Keratinocyte (primary cell): Measurements from ENCODE around the gene NFASC. TPM values are rescaled to one million over a fixed set of nuclear protein-coding genes. Genes with fewer than 3 reads are reported as not detected.

Experiments used
- DNase-seq: peaks from one replicate; pipeline ENCODE4 v3.0.0-alpha.2; 2011; ENCODE audit warnings: low read depth, missing footprints, low spot score
- FAIRE-seq: peaks from 2 replicates; lab custom pipeline; 2011; peaks lifted over from hg19 to GRCh38; lab: Jason Lieb, UNC
- H2AFZ ChIP-seq: 2 replicates; pipeline ENCODE4 v1.6.0; 2012; ENCODE audit warnings: low read length, control low read depth, inconsistent platforms; ENCODE audit not compliant: control insufficient read depth
- H3K27ac ChIP-seq: 2 replicates; pipeline ENCODE4 v1.5.1; 2011; ENCODE audit warnings: low read length; ENCODE audit not compliant: control insufficient read depth, insufficient read depth
- H3K27me3 ChIP-seq: 3 replicates; pipeline ENCODE4 v1.6.0; 2011; ENCODE audit warnings: low read length; ENCODE audit not compliant: control insufficient read depth, insufficient read depth; ENCODE audit errors: extremely low read depth
- H3K36me3 ChIP-seq, 2 experiments: 2 replicates in 1 of 2; 3 replicates in 1 of 2; pipeline ENCODE4 v1.5.1; 2011; ENCODE audit warnings: low read length in 2 of 2, mild to moderate bottlenecking in 1 of 2; ENCODE audit not compliant: control insufficient read depth in 2 of 2, insufficient read depth in 2 of 2; ENCODE audit errors: extremely low read depth in 1 of 2
- H3K4me1 ChIP-seq: 3 replicates; pipeline ENCODE4 v1.5.1; 2011; ENCODE audit warnings: low read length; ENCODE audit not compliant: control insufficient read depth, insufficient read depth; ENCODE audit errors: extremely low read depth
- H3K4me2 ChIP-seq: 3 replicates; pipeline ENCODE4 v1.6.0; 2011; ENCODE audit warnings: low read depth, low read length; ENCODE audit not compliant: control insufficient read depth, insufficient read depth; ENCODE audit errors: extremely low read depth
- H3K4me3 ChIP-seq, 3 experiments: fragments of 200-600 bp in 1 of 3; sonication (generic) in 1 of 3; 2 replicates in 2 of 3; 3 replicates in 1 of 3; pipeline ENCODE4 v1.5.1; 2011 to 2016; ENCODE audit warnings: low read length in 3 of 3, mild to moderate bottlenecking in 3 of 3, control low read depth in 2 of 3, inconsistent platforms in 1 of 3, low read depth in 1 of 3, mixed read lengths in 1 of 3, mixed run types in 1 of 3, moderate library complexity in 1 of 3; ENCODE audit not compliant: control insufficient read depth in 2 of 3, insufficient read depth in 2 of 3; ENCODE audit errors: extremely low read depth in 1 of 3
- H3K79me2 ChIP-seq: 2 replicates; pipeline ENCODE4 v1.6.0; 2012; ENCODE audit warnings: low read length; ENCODE audit not compliant: control insufficient read depth, insufficient read depth
- H3K9ac ChIP-seq: 3 replicates; pipeline ENCODE4 v1.6.0; 2011; ENCODE audit warnings: low read length; ENCODE audit not compliant: control insufficient read depth, insufficient read depth; ENCODE audit errors: extremely low read depth
- H3K9me1 ChIP-seq: 3 replicates; pipeline ENCODE4 v1.6.0; 2011; ENCODE audit warnings: low read length; ENCODE audit not compliant: control insufficient read depth, insufficient read depth; ENCODE audit errors: extremely low read depth
- H3K9me3 ChIP-seq: 2 replicates; pipeline ENCODE4 v1.5.1; 2012; ENCODE audit warnings: low read depth, low read length; ENCODE audit not compliant: control insufficient read depth
- H4K20me1 ChIP-seq: 3 replicates; pipeline ENCODE4 v1.6.0; 2011; ENCODE audit warnings: low read length; ENCODE audit not compliant: control insufficient read depth, insufficient read depth; ENCODE audit errors: extremely low read depth
- CTCF ChIP-seq, 3 experiments: IDR thresholded peaks in 1 of 3; conservative IDR thresholded peaks in 1 of 3; optimal IDR thresholded peaks in 1 of 3; 2 replicates in 2 of 3; 3 replicates in 1 of 3; pipeline versions ENCODE3 to v1.5.1; 2011; ENCODE audit warnings: low read length in 3 of 3, mild to moderate bottlenecking in 3 of 3, moderate library complexity in 2 of 3, control low read depth in 1 of 3, inconsistent platforms in 1 of 3; ENCODE audit not compliant: insufficient read depth in 2 of 3; ENCODE audit errors: extremely low read depth in 1 of 3
- EZH2 ChIP-seq: IDR thresholded peaks from one replicate; pipeline ENCODE4 v1.6.1; 2012; ENCODE audit warnings: inconsistent platforms, mild to moderate bottlenecking, low read length, moderate library complexity
- dilution Hi-C: fragments of 300-500 bp; cut with MboI; formaldehyde crosslinking; loops from one replicate; pipeline ENCODE4 v1.7.0; 2020; ENCODE audit warnings: low sequenced_read_pairs; ENCODE audit not compliant: extremely low pct_ligation_motif_present
- polyA plus RNA-seq, 5 experiments: library from polyadenylated mRNA; depleted of rRNA in 3 of 5; stranded (reverse) in 3 of 5; stranded (forward) in 1 of 5; unstranded in 1 of 5; fragments of >200 nt; gene quantifications; 1 replicate in 1 of 5; 2 replicates in 3 of 5; 3 replicates in 1 of 5; pipeline versions ENCODE4 v1.2.1 to v1.2.3, GENCODE V29; 2011 to 2012; ENCODE audit warnings: missing spikeins in 2 of 5, low read depth in 1 of 5, low replicate concordance in 1 of 5

The NFASC gene
- polyA plus RNA-seq, 1 donor (not counting 4 experiments of a cell fraction or from before 2014, with no cell fraction given), result 4.3 TPM

GRCh38 chr1:204986181-204986580 is 115.5 kb downstream of the NFASC start:
- H3K27ac ChIP-seq, result no peak overlapping the region
- no peak for DNase-seq
- no peak overlapping the region for H3K4me3 ChIP-seq
- no peaks in the 10 kb centered on the region for H3K4me1 ChIP-seq
- FAIRE-seq, result no peak
- dilution Hi-C loops, result no loop called here
- H3K9ac ChIP-seq, result no peak overlapping the region
- no peaks in the 10 kb centered on the region for H3K36me3 ChIP-seq
- H3K9me1 ChIP-seq, result no peaks in the 10 kb centered on the region
- no peaks in the 10 kb centered on the region for H3K79me2 ChIP-seq
- TF ChIP-seq EZH2 (no peak), CTCF (optimal IDR thresholded peaks at IDR 0.05 in 1 of 3, IDR thresholded peaks at IDR 0.05 in 1 of 3, conservative IDR thresholded peaks at IDR 0.05 in 1 of 3; ENCODE audit: extremely low read depth in 1 of 3, insufficient read depth in 2 of 3, low read length in 3 of 3) (no peak)
- no peak overlapping the region for H3K4me2 ChIP-seq
- H2AFZ ChIP-seq, result no peak overlapping the region
- no peaks in the 10 kb centered on the region for H3K9me3 ChIP-seq
- no peaks in the 10 kb centered on the region for H4K20me1 ChIP-seq
- peaks cover 18% of the 10 kb centered on the region for H3K27me3 ChIP-seq

GRCh38 chr1:204987689-204988088 is 117.0 kb downstream of the NFASC start:
- H3K9me3 ChIP-seq, result no peaks in the 10 kb centered on the region
- dilution Hi-C loops, result no loop called here
- no peaks in the 10 kb centered on the region for H3K9me1 ChIP-seq
- DNase-seq (no peak), FAIRE-seq (no peak)
- H3K4me3 ChIP-seq, result no peak overlapping the region
- H3K36me3 ChIP-seq, result no peaks in the 10 kb centered on the region
- H3K9ac ChIP-seq, result no peak overlapping the region
- H3K4me1 ChIP-seq, result no peaks in the 10 kb centered on the region
- no peak overlapping the region for H2AFZ ChIP-seq
- no peaks in the 10 kb centered on the region for H4K20me1 ChIP-seq
- TF ChIP-seq CTCF (optimal IDR thresholded peaks at IDR 0.05 in 1 of 3, IDR thresholded peaks at IDR 0.05 in 1 of 3, conservative IDR thresholded peaks at IDR 0.05 in 1 of 3; ENCODE audit: extremely low read depth in 1 of 3, insufficient read depth in 2 of 3, low read length in 3 of 3) (no peak), EZH2 (no peak)
- no peak overlapping the region for H3K4me2 ChIP-seq
- H3K27me3 ChIP-seq, result peaks cover 29% of the 10 kb centered on the region
- H3K79me2 ChIP-seq, result no peaks in the 10 kb centered on the region
- H3K27ac ChIP-seq, result no peak overlapping the region
